K562 (cell line): ENCODE results near the gene ZNF566. TPM values are rescaled to one million over a fixed set of nuclear protein-coding genes. Genes with fewer than 3 reads are reported as not detected.

ENCODE experiments used
- ARID2 ChIP-seq: fragments of 450-650 bp; IDR thresholded peaks from 2 replicates; pipeline ENCODE4 v1.6.1; 2017; ENCODE audit warnings: antibody characterized with exemption, mild to moderate bottlenecking
- CCAR2 ChIP-seq: fragments of 200-400 bp; formaldehyde crosslinking; IDR thresholded peaks from 2 replicates; pipeline ENCODE4 v1.6.1; 2017; ENCODE audit warnings: mild to moderate bottlenecking, low read depth, low read length
- CREB3 ChIP-seq: fragments of 450-650 bp; conservative IDR thresholded peaks from 2 replicates; pipeline ENCODE4 v1.6.1; 2016; ENCODE audit warnings: missing genetic modification characterization, low read depth, mild to moderate bottlenecking, missing compliant biosample characterization, moderate library complexity
- FOXJ3 ChIP-seq: sonication (generic); formaldehyde crosslinking; IDR thresholded peaks from 2 replicates; pipeline ENCODE4 v1.4.0; 2020; ENCODE audit warnings: mild to moderate bottlenecking, missing genetic modification reagents
- KLF10 ChIP-seq: fragments of 250-450 bp; sonication (Bioruptor Pico); IDR thresholded peaks from 2 replicates; pipeline ENCODE4 v1.6.1; 2021; ENCODE audit warnings: matching md5 sums
- MTA2 ChIP-seq: fragments of 450-650 bp; IDR thresholded peaks from 2 replicates; pipeline ENCODE4 v1.6.1; 2016; ENCODE audit warnings: low read depth
- RBM25 ChIP-seq: fragments of 200-400 bp; formaldehyde crosslinking; IDR thresholded peaks from 2 replicates; pipeline ENCODE4 v1.6.1; 2018; ENCODE audit warnings: low read length, low read depth, moderate library complexity; ENCODE audit not compliant: severe bottlenecking
- SNAPC5 ChIP-seq: fragments of 250-450 bp; sonication (Bioruptor Pico); IDR thresholded peaks from 2 replicates; pipeline ENCODE4 v1.8.0; 2021; ENCODE audit warnings: moderate library complexity, mild to moderate bottlenecking, inconsistent platforms
- SP1 ChIP-seq: sonication (generic); formaldehyde crosslinking; IDR thresholded peaks from 2 replicates; pipeline ENCODE4 v1.8.1; 2022; ENCODE audit warnings: mild to moderate bottlenecking, missing genetic modification reagents
- THAP12 ChIP-seq: fragments of 250-450 bp; sonication (Bioruptor Pico); IDR thresholded peaks from 2 replicates; pipeline ENCODE4 v1.9.0; 2021; ENCODE audit warnings: mild to moderate bottlenecking, inconsistent platforms
- THAP7 ChIP-seq: fragments of 250-450 bp; sonication (Bioruptor Pico); IDR thresholded peaks from 2 replicates; pipeline ENCODE4 v1.5.0; 2021
- ZBTB1 ChIP-seq: sonication (generic); formaldehyde crosslinking; IDR thresholded peaks from 2 replicates; pipeline ENCODE4 v1.8.1; 2023; ENCODE audit warnings: missing genetic modification reagents, low read depth, mild to moderate bottlenecking, borderline replicate concordance
- ZNF282 ChIP-seq: sonication (generic); formaldehyde crosslinking; IDR thresholded peaks from 2 replicates; pipeline ENCODE4 v1.8.1; 2023; ENCODE audit warnings: missing genetic modification reagents
- ZNF449 ChIP-seq: fragments of 250-450 bp; sonication (Bioruptor Pico); IDR thresholded peaks from 2 replicates; pipeline ENCODE4 v1.8.0; 2022; ENCODE audit warnings: moderate library complexity, mild to moderate bottlenecking, inconsistent platforms
- ZNF57 ChIP-seq: fragments of 450-650 bp; formaldehyde crosslinking; IDR thresholded peaks from 2 replicates; pipeline ENCODE4 v1.4.0; 2020; ENCODE audit warnings: mild to moderate bottlenecking, moderate library complexity
- polyA plus RNA-seq, 8 experiments: library from polyadenylated mRNA; depleted of rRNA in 4 of 8; stranded (reverse) in 5 of 8; unstranded in 3 of 8; fragments of >200 nt; fragmentation: Nextera tagmentation in 2 of 8; fragmentation: Illumina TruSeq in 1 of 8; extraction: Ambion mirVana in 2 of 8; extraction: Trizol in 1 of 8; gene quantifications; 2 replicates each; pipeline versions ENCODE4 v1.2.1 to v1.2.3, GENCODE V29; 2011 to 2014; ENCODE audit warnings: inconsistent platforms in 1 of 8, missing spikeins in 1 of 8
- total RNA-seq, 7 experiments: library from RNA; depleted of rRNA in 6 of 7; stranded (reverse); fragments of >200 nt in 6 of 7; fragmentation: Illumina TruSeq in 2 of 7; extraction: Trizol in 2 of 7; gene quantifications; 2 replicates each; pipeline versions ENCODE4 v1.2.1 to v1.2.3, GENCODE V29; 2011 to 2021; ENCODE audit warnings: low replicate concordance in 1 of 7

ZNF566 gene
- total and polyA plus RNA-seq, 9 of the 15 experiments (the other 6 are each of a cell fraction or from before 2014, with no cell fraction given): 5.5 to 11.4 (median 9.7) TPM

GRCh38 chr19:36489118-36489919, at the start of gene ZNF566 (continued):
- TF ChIP-seq RBM25 (no peak), SP1 (CRISPR knock-in tag) (peak; percentile 72), CREB3 (tag) (0 out of 2 replicates have a peak, but pooled peaks have one; percentile 30), ZNF449 (CRISPR knock-in tag) (no peak), ZBTB1 (CRISPR knock-in tag) (no peak), ARID2 (peak; percentile 6; the same call in 1 of the 2 replicates), ZNF282 (CRISPR knock-in tag) (no peak), CCAR2 (no peak), SNAPC5 (CRISPR knock-in tag) (no peak), KLF10 (CRISPR knock-in tag) (no peak), FOXJ3 (CRISPR knock-in tag) (no peak), ZNF57 (no peak), THAP12 (CRISPR knock-in tag) (no peak), THAP7 (CRISPR knock-in tag) (no peak), MTA2 (0 out of 2 replicates have a peak, but pooled peaks have one; percentile 15)
